Fibroblast of skin of right biceps (primary cell): ENCODE data around the gene RADIL.

ENCODE experiments used
- DNase-seq: peaks from one replicate; pipeline ENCODE4 v3.0.0-alpha.2; 2013

RADIL gene

DNA sequence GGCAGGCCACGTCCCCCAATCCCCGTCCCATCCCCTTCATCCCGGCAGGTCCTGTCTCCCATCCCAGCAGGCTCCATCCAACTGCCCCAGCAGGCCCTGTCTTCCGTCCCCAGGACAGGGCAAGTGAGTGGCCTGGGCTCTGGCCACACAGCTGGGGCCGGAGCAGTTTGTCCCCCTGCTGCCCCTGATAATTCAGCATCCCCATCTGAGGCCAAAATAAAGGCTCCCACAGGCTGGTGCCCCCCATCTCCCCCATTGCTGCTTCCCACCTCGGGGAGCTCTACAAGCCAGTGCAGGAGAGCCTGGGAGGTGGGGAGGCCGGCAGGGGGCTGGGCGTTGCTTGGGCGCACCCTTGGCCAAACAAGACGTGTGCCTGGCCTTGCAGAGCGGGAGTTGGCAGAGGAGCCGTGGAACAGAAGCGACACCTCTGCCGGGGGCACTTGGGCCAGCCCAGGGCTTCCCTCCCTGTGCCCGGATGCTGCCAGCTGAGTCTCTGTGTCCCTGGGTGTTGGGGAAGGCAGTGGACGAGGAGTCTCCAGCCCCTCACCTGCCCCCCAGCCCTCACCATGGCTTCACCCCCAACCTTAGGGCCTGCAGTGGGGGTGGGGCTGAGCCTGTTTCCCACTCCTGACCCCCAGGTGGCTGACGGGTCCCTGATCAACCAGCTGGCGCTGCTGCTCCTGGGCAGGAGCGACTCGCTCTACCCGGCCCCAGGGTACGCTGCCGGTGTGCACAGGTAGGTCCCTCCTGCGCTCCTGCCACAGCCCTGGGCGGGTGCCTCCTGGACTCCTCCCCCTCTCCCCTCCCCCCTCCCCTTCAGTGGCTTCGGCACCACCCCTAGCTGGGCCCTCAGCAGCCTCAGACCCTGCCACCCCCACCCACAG is 94.1 kb downstream of the RADIL start:
- DNase-seq, result no peak

GRCh38 chr7:4788627-4789189 is 94.8 kb downstream of the RADIL start:
- no peak for DNase-seq

DNA sequence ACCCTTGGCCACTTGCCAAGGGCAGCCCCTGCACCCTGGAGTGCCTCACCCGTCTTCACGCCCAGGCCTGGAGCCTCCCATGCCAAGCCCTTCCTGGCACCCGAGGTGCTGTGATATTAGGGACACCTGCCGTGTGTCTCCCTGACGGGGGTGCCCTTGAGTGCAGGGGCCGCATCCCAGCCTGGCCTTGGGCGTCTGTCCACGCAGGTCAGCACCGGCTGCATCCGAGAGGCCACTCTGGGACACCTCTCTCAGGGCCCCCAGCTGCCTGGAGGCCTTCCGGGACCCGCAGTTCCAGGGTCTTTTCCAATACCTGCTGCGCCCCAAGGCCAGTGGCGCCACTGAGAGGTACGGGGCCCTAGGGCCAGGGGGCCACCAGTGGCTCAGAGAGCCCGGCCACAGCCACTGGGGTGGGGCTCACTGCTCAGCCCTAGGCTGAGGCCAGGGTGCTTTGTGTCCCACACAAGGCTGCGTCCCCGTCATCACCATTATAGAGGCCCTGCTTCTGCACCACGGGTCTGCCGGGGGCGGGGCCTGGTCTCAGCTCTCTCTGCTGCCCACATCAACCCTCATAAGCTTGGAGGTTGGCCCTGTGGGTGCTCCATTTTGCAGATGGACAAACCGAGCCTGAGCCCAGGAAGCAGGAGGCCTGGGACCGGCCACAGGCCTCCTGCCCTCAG is 95.4 kb downstream of the RADIL start:
- no peak for DNase-seq

GRCh38 chr7:4787541-4787940 is 96.0 kb downstream of the RADIL start:
- DNase-seq, result no peak

GRCh38 chr7:4786015-4786414 is 97.5 kb downstream of the RADIL start:
- DNase-seq, result no peak

DNA sequence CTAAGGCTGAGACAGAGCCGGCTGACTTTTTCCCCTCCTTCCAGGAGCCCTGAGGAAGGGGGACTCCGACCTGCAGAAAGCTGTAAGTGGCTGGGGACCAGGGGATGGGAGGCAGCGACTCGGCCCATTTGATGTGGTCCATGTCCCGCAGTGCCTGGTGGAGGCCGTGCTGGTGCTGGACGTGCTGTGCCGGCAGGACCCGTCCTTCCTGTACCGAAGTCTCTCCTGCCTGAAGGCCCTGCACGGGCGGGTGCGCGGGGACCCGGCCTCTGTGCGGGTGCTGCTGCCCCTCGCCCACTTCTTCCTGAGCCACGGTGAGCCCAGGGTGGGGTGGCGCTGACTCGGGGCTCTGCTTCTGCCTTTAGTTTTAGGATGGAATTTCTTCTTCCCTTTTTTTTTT is 98.1 kb downstream of the RADIL start:
- no peak for DNase-seq

DNA sequence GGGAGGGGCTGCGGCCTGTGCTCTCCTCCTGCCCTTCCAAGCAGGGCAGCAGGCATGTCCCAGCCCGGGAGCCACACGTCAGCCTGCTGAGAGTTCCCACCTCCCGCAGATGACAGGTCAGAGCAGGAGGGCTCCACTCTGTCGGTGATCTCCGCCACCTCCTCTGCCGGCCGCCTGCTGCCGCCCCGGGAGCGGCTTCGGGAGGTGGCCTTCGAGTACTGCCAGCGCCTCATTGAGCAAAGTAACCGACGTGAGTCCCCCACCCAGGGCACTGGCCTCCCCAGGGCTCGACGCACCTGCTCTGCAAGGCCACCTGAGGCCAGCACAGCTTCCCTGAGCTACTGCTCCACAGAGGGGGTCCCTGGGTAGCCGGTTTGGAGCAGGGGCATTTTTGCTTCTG is 98.7 kb downstream of the RADIL start:
- DNase-seq, result no peak

GRCh38 chr7:4783762-4784351 is 99.7 kb downstream of the RADIL start:
- DNase-seq, result no peak

- DNase-seq, result no peak
These were observed 100.2 kb downstream of the RADIL start for GRCh38 chr7:4783292-4783652.

- no peak for DNase-seq
These were observed 100.9 kb downstream of the RADIL start for GRCh38 chr7:4782333-4783291.

GRCh38 chr7:4781366-4782069 is 102.0 kb downstream of the RADIL start:
- DNase-seq, result no peak

- no peak for DNase-seq
These were observed 104.4 kb downstream of the RADIL start for GRCh38 chr7:4779118-4779517.

- peak; percentile 24 for DNase-seq
These were observed 107.5 kb downstream of the RADIL start for GRCh38 chr7:4775848-4776623.

GRCh38 chr7:4775250-4775847 is 108.2 kb downstream of the RADIL start, which contains the start of gene AP5Z1:
Gene AP5Z1 (plus strand): TSS chr7:4775623. CDS start chr7:4775716, 93 bp downstream.
- DNase-seq, result peak; percentile 95

DNA sequence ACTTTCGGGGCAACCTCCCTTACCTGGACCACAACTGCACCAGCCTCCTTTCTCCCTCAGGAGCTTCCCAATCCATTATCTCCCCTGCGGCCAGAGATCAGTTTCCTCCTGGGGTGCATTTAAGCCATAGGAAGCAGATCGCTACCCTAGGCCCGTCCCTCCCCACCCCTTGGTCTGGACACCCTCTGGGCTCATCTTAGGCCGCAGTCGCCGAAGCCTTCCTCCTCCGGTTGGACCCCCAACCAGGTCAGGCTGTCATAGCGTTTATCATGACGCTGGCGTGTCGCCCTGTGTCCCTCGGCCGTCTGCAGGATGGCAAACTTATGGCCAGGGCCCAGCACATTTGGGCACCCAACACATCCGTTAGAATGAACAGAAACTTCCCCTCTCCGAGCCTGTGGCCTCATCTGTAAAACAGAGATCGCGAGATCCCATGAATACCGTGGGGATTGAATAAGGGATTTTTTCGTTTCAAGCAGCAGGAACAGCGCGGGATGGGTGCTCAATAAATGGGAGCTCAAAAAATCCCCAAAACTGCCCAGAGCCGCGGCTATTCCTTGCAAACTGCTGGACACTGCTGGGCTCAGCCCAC is 108.8 kb downstream of the RADIL start:
- DNase-seq, result peak; percentile 66

DNA sequence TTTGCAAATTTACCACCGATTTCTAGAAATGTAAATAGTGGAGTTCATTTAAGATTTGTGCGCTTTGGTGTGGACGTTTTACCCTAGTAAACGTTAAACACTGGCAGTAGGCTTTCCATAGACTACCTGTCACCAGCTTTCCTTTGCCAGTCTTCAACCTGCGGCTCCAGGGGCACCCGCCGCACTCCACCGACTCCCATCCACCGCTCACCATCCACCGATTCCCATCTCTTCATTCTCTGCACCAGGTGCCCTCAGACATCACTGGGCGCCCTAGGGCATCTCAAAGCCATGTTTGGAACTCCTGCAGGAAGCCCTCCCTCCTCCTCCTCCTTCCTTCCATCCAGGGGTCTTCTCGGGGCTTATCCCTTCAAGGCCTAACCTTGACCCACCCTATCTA is 109.5 kb downstream of the RADIL start:
- DNase-seq, result no peak

DNA sequence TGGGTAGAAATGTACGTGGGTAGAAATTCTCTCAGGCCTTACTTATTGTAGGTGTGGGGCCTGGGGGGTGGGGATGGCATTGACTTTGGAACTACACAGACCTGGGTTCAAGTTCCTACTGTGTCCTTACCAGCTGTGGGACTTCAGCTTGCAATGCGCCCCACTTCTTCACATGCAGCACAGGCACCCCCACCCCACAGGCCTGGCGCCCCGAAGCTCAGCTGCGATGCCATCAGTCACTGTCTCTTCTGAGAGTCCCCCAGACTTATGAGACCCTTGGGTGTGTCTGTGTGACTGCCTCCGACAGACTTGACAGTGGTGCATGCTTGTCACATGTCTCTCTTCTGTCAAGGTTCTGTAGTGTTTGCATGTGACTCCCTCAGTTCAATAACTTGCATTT is 111.2 kb downstream of the RADIL start:
- no peak for DNase-seq

GRCh38 chr7:4771737-4772136 is 111.8 kb downstream of the RADIL start:
- no peak for DNase-seq

- no peak for DNase-seq
These were observed 112.6 kb downstream of the RADIL start for GRCh38 chr7:4770886-4771285.

DNA sequence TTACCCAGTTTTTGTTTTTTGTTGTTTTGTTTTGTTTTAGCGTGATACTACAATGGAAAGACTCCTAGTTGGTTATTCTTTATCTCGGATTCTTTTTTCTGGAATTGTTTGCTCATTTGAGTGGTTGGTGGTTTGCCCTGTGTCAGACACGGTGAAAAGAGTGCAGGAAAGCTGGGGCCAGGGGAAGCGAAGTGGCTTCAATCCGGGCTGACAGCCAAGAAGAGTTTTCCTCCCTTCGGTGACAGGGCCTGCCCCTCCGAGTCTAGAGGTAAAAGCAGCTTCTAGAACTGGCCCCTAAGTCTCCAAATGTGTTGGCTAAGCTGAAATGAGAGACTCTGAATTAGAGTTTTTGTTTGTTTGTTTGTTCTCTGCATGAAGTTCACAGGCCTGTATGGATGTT is 113.8 kb downstream of the RADIL start:
- no peak for DNase-seq
